Measurements from ENCODE around the gene SDK2.

SDK2 gene

DNA sequence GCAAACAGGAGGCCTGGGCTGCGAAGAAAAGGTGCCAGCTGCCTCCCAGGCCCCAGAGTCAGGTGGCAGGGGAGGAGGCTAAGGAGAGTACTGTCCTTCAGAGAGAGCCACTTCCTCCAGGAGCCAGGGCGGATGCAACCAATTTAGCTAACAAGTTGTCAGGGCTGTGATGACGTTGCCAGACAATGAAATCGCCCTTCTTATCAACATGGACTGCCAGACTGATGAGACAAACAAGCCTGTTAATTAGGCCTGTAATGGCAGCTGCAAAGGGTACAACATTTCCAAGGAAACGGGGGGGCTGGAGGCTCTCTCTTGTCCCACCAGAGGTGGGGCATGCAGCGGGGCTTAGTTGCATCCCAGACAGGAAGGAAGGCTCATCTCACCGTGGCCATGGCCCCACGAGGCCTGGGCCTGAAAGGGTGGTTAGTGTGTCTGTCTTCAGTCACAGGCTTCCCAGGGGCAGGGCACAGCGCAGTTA lies 111.8 kb downstream of the SDK2 start:
- no peak for DNase-seq
- in situ Hi-C loops (cut with HindIII; ENCODE audit: low pct_ligation_motif_present, low pct_unique_long_range_greater_than_20kb, low sequenced_read_pairs) = no loop called here

DNA sequence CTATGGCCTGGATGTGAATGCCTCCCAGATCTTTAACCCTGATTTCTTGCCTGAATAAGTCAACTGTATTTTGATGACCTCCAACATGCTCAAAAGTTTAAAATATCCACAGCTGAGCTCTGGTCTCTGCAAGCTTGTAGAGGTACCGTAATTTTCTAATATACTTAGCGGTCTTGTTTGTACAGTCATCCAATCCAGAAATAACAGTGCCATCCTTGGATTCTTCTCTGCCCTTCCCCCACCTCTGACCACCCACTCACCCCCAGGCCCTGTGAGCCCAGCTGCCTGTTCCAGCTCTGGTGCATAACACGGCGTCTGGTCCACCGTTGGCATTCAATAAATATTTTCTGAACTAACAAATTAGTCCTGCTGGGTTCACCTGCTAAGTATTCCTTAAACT lies 113.1 kb downstream of the SDK2 start:
- DNase-seq = no peak
- in situ Hi-C loops (cut with HindIII; ENCODE audit: low pct_ligation_motif_present, low pct_unique_long_range_greater_than_20kb, low sequenced_read_pairs) = no loop called here

DNA sequence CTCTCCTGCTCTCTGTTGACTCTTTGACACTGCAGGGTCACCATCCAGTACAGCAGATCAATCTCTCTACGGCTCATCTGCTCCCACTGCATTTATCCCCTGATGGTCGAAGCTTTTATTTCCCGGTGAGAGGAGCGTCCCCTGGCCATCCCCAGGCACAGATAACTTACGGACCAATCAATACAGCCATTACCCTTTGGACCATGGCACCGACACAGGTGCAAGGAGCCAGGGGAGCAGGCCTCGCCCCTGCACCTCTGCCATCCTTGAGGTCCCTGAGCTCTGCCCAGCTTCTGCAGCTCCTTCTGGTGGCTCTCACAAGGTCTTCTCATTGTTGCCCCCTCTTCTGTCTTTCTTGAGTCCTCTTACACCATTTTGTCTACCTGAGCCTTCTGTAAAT lies 115.6 kb downstream of the SDK2 start:
- no peak for DNase-seq
- in situ Hi-C loops (cut with HindIII; ENCODE audit: low pct_ligation_motif_present, low pct_unique_long_range_greater_than_20kb, low sequenced_read_pairs) = no loop called here

DNA sequence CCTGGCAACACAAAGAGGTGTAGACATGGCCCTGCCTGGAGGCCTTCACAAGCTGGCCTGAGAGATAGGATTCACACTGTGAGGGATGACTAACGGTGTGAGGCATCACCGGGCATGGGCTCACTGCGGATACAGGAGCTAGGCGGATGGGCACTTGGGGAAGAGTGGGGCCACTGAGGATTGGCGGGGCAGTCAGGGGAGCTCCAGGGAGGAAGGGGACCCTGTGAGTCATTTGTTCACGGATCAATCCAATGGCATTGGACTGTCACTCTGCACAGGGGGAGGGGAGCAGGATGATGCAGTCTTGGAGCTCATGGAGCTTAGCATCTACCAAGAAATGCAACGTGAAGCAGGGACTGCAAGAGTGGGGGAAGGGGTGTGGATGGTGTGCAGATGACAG lies 117.3 kb downstream of the SDK2 start:
- no peak for DNase-seq
- in situ Hi-C loops (cut with HindIII; ENCODE audit: low pct_ligation_motif_present, low pct_unique_long_range_greater_than_20kb, low sequenced_read_pairs) = no loop called here

DNA sequence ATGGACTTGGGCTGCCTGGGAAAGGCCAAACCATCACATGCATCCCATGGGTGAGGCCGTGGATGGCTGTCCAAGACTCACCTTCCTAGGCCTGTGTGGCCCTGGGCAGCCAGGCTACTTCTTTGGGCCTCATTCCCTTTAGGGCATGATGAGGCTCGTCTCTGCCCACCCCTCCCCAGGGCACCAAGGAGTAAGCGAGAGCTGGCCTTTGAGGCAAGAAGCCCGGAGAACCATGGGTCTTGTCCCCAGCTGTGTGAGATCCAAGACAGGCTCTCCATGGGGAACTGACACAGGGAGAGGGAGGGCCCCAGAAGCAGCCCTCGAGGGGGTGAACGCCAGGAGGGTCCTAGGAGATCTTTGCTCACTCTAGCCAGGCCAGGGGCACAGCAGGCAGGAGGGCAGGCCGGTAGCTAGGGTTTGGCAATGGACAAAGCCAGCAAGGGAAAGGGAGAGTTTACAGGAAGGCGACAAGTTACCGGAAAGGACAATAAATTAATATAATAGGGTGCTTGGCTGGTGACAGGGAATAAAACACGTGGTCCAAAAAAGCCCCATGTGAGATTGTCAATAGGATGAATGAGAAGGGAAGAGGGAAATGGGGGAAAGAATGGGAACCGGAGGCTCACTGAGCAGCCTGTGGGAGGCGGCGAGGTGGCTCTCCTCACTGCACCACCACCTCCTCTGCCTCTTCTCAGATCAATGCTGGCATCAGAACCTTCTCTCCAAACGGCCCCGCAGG lies 119.1 kb downstream of the SDK2 start:
- in situ Hi-C loops (cut with HindIII; ENCODE audit: low pct_ligation_motif_present, low pct_unique_long_range_greater_than_20kb, low sequenced_read_pairs) = no loop called here

DNA sequence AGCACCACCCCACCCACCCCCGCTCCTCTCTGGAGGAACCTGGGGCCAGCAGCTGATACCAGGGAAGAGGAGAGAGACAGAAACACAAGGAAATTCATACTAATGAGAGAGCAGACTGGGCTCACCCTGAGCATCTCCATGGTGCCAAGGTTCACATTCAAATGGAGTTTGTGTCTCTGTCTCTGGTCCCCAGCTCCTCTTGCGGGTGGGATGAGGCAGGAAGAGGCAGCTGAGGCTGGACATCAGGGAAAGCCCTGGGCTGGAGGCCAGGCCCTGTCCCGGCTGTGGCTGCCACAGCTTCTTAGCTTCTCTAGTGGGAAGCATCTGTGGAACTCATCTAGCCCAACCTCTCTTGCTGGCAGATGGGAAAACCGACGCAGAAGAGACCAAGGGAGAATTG lies 121.5 kb downstream of the SDK2 start:
- DNase-seq = no peak
- in situ Hi-C loops (cut with HindIII; ENCODE audit: low pct_ligation_motif_present, low pct_unique_long_range_greater_than_20kb, low sequenced_read_pairs) = no loop called here

More for the DNA sequence above, 119.1 kb downstream of the SDK2 start:
- DNase-seq = no peak

DNA sequence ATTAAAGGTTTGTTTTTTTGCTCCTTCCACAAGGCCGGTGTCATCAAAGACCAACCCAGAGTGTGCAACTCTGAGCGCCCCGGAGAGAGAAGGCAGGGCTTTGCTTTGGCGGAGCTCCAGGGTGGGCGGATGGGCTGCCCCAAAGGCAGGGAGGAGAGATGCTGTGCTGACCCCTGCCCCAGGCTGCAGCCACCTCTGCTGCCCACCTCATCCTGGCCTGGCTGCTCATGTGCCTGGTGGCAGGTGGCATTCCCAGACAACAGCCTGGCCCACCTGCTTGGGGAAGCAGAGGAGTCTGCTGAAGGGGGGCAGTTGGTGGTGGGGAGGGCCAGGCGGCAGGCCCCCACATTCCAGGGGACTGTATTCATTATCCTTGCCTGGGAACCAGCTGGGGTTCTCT lies 122.1 kb downstream of the SDK2 start:
- DNase-seq = no peak
- in situ Hi-C loops (cut with HindIII; ENCODE audit: low pct_ligation_motif_present, low pct_unique_long_range_greater_than_20kb, low sequenced_read_pairs) = no loop called here

DNA sequence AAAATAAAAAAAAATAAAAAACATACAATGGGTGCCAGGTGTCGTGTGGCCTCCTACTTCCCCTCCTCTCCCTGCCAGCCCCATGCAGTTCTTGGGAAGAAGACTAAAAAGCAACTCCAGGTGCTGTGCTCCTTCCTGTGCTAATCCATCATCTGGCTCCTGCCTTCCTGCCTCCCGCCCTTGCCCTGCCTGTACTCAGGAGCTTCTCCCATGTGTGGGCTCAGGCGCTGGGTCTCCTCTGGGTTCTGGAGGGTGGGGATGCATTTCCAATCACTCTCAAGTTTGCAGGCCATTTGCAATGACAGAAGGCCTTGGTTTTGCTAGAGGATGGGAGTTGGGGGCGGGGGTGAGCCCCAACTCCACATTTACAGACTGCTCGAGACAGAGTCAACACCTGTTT lies 122.9 kb downstream of the SDK2 start:
- in situ Hi-C loops (cut with HindIII; ENCODE audit: low pct_ligation_motif_present, low pct_unique_long_range_greater_than_20kb, low sequenced_read_pairs) = no loop called here
- no peak for DNase-seq

DNA sequence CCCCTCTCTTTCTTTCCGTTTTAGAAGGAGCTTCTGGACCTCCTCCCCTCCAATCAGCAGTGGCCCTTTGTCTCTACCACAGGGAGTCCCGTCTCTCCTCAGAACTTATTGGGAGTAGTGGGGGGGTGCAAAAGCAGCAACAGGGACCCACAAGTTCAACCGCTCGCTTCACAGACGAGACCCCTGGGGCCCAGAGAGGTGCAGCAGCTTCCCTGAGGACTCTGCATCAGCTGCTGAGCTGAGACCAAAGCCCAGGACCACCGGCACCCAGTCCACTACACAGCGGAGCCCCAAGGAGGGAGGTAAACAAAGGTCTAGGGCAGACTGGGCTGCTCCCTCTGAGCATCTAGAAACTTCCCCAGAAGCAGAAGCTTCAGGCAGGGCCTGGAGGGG lies 123.9 kb downstream of the SDK2 start:
- DNase-seq = no peak
- in situ Hi-C loops (cut with HindIII; ENCODE audit: low pct_ligation_motif_present, low pct_unique_long_range_greater_than_20kb, low sequenced_read_pairs) = no loop called here

DNA sequence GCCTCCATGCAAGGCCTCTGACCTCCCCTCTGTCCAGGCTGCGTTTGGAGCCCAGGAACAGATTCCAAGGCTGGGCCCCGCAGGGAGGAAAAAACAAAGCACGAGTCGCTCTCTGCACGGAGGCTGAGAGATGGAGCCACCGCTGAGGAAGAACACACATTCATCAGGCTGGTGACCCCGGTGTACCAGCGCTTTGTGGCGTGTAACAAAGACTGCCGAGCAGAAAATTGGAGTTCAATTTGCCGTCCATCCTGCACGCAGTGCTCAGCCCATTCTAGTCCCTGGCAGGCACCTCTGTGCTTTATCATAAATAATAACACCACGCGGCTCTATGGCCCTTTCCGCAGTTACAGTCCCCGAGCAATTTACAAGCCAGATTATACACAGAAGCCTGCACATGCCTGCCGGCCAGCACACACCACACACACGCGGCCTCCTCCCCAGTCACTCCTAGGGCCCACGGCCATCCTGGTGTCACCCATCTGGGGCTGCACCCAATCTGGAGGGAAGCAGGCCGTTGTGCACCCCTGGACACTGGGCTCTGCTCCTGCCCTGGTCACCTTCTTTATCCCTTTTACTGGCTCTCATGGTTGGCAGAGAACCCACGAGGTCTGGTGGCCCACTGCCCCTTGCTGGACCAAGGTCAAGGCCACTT lies 124.4 kb downstream of the SDK2 start:
- no peak for DNase-seq
- in situ Hi-C loops (cut with HindIII; ENCODE audit: low pct_ligation_motif_present, low pct_unique_long_range_greater_than_20kb, low sequenced_read_pairs) = no loop called here

DNA sequence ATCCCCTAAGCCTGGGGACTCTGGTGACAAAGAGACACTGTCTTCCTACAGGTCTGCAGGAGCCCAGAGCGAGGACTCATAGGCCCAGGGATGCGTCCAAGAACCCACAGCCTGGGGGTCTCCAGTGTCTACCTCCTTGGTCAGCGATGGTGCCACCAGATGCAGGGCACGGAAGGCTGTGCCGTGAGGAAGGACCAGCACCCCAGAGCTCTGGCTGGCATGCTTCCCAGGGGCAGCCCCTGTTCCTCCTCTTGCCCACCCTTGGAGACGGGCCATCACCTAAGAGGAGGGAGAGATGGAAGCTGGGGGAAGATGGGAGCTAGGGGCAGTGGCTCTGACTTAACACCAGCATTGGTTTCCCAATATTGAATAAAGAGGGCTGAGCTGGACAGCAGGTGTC lies 125.2 kb downstream of the SDK2 start:
- in situ Hi-C loops (cut with HindIII; ENCODE audit: low pct_ligation_motif_present, low pct_unique_long_range_greater_than_20kb, low sequenced_read_pairs) = no loop called here
- DNase-seq = no peak

DNA sequence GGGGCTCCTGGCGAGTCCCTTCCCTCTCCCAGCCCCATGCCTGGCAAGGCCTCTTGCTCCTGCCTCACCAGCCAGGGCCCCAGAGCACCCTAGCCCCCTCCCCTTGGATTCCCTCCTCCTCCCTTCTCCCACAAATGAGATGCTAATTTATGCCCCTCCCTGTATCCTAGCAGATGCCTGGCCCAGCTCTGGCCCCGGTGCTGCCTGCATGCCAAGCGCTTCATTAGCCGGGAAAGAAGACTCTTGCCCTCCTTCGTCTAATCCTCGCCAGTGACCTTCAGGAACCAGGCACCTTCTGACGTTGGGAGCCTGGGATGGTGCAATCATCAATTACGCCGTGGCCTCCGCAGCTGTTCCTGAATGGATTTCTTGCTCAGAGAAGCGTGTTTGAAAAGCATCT lies 127.8 kb downstream of the SDK2 start:
- no peak for DNase-seq
- in situ Hi-C loops (cut with HindIII; ENCODE audit: low pct_ligation_motif_present, low pct_unique_long_range_greater_than_20kb, low sequenced_read_pairs) = no loop called here

DNA sequence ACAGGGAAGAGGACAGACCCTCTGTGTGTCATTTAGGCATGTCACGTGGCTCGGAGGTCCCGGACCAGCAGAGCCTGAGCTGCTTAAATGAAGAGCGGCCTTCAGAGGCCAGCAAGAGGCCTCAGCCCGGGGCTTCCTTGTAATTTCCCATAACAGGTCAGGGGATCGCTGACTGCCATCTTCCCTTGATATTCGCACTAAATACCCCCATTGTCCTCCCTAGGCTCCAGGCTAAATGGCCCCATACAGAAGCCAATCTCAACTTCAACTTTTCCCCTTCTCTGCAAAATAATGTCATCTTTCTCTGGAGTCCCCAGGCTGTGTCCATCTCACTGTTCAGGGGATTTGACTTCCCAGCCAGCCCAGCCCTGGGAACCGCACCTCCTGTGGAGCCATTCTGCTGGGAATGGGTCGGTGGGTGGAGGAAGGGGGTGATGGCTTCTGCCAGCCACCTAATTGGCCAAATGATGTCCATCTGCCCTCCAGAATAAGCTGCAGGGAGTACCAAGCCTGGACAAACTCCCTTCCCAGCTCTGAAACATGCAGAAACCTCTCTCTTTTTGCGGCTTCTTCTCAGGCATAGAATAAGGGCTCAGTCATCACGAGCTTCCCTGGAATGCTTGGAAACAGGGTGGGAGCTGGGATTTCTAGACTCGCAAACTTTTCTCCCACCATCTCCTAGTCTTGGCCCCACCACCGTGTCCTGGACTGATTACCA lies 129.9 kb downstream of the SDK2 start:
- in situ Hi-C loops (cut with HindIII; ENCODE audit: low pct_ligation_motif_present, low pct_unique_long_range_greater_than_20kb, low sequenced_read_pairs) = no loop called here
- no peak for DNase-seq

DNA sequence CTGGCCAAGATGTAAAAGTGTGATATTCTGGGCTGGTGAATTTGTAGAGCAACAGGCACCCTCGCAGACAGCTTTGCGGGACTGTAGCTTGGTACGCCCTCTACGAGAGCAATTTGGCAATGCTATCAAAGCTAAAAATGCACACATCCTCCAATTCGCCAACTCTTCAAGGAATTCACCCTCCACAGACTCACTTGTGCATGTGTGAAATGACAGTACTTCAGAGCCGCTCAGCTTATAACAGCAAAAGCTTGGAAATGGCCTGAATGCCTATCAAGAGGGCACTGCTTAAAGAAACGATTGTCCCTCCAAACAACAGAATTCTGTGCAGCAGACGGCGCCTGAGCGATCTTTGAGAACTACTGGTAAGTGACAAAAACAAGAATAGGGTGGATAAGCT lies 130.8 kb downstream of the SDK2 start:
- DNase-seq = no peak
- in situ Hi-C loops (cut with HindIII; ENCODE audit: low pct_ligation_motif_present, low pct_unique_long_range_greater_than_20kb, low sequenced_read_pairs) = no loop called here

DNA sequence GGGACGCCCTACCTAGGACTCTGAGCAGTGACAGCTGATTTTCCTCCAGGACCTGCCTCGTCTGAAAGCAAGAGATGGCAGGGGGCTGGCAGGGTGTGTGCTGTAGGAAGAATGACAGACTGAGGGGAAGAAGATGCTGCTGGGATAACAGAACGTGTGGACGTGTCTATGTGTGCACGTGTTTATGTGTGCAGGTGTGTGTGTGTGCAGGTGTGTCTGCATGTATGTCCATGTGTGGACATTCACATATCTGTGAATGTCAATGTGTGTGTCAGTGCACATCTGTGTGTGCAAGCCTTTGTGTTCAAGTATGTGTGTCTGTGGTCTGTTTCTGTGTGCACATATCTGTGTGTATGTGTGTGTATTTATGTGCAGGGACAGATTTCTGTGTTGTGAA lies 132.5 kb downstream of the SDK2 start:
- in situ Hi-C loops (cut with HindIII; ENCODE audit: low pct_ligation_motif_present, low pct_unique_long_range_greater_than_20kb, low sequenced_read_pairs) = no loop called here
- DNase-seq = no peak

DNA sequence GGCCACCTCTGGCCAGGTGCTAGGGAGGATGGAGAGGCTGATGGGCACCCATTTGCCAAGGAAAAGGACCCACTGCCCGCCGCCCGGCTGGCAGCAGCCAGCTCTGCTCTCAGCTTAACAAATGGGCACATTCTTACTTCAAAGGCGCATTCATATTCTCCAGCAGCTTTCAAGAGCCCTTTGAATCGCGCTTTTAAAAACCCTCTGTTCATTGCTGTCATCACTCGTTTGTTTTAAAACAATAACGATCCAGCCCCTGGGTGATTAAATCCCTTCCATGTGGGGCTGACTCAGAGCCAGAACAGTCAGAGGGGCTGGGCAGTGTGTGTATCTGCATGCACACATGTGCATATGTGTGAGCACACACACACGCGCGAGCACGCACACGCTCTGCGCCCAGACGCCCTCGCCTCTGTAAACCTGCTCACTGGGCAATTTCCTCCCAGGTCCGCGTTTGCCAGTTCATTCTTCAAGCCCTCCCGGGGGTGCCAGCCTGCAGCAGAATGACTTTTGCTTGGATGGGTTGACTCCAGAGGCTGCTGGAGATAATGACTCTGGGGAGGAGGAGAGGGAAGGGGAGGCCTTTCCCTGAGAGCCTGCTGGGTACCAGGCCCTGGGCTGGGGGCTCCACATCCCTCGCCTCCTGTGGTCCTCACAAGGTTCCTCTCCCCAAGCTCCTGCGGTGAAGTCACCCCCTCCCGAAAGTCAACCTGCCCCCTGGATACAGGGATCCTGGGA lies 133.1 kb downstream of the SDK2 start:
- DNase-seq = no peak
- in situ Hi-C loops (cut with HindIII; ENCODE audit: low pct_ligation_motif_present, low pct_unique_long_range_greater_than_20kb, low sequenced_read_pairs) = no loop called here

DNA sequence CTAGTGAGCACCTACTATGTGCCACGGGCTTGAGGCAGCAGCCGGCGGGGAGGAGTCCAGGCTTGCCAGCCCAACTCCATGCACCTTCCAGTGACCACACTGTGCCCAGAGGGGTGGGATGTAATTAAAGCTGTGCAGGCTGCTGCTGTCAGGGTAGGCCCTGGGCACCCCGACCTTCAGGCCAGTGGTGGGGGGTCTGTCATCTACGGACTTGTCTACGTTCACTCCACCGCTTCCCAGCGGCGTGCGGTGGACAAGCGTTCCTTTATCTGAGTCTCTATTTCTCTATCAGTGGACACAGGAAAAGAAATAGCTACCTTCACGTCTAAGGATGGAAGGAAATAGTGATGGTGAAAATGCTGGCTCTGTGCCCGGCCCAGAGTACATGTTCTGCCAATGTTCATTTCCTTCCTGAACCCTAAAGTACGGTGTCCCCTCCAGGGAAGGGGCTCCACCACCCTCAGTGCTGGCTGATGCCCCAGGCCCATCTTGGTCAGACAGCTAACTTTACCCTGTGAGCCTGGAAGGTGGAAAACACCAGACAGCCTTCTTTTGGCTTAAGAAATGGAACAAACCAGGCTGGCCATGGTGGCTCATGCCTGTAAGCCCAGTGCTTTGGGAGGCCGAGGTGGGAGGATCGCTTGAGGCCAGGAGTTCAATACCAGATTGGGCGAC lies 135.2 kb downstream of the SDK2 start:
- in situ Hi-C loops (cut with HindIII; ENCODE audit: low pct_ligation_motif_present, low pct_unique_long_range_greater_than_20kb, low sequenced_read_pairs) = no loop called here
- DNase-seq = no peak

DNA sequence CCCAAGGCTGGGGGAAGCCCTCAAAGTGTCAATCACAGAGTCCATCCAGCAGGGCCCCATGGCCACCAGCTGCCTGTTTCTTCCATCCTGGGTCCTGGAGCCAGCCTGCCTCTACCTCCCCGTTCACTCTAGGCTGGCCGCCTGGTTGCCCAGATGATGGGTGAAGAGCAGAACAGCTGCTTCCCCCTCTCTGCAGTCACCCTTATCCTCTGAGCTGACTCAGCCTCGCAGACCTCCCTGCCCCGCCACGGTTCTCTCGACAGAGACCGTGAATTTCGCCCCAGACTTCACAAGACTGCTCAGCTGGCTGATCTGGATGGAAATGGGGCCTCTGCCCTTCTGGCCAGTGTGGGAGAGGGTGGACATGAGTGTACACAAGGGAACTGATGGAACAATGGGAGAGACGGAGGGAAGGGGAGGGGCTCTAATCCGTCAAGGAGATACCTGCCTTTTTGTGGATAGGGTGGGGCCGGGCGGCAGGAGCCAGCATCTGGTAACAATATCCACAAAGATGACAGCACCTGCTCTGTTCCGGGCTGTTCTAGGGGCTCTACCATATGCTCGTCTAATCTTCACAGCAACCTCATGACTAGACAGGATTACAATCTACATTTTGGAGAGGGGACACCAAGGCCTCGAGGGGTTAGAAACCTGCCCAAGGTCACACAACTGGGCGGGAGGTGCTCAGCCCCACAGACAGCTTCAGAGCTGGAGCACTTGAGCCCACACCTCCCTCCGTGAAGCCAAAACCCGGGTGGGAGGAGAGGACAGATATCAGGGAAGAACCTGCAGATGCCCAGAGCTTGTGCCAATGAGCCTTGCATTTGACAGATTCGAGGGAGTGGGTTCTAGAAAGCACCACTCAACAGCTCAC lies 136.0 kb downstream of the SDK2 start:
- no peak for DNase-seq
- in situ Hi-C loops (cut with HindIII; ENCODE audit: low pct_ligation_motif_present, low pct_unique_long_range_greater_than_20kb, low sequenced_read_pairs) = no loop called here
